ENCODE measurements around the gene APMAP. TPM values are rescaled to one million over a fixed set of nuclear protein-coding genes. Genes with fewer than 3 reads are reported as not detected.

The APMAP gene
- total RNA-seq, 1 donor = 70.2 TPM

- no peak overlapping the region for H3K4me2 ChIP-seq (ENCODE audit: insufficient read depth, low read length)
- peaks cover 26% of the 10 kb centered on the region for H3K36me3 ChIP-seq (ENCODE audit: insufficient read depth, low read length)
- no peak overlapping the region for H3K4me3 ChIP-seq (ENCODE audit: insufficient read depth, low read length)
- H3K79me2 ChIP-seq (ENCODE audit: insufficient read depth, low read length) = peaks cover 49% of the 10 kb centered on the region
- no peak for DNase-seq (ENCODE audit: insufficient read length, low spot score, missing footprints)
- TF ChIP-seq CTCF (IDR thresholded peaks at IDR 0.05; ENCODE audit: extremely low read depth, low read depth, low read length) = no peak
- H3K4me1 ChIP-seq (ENCODE audit: insufficient read depth, low read length) = peaks cover 4% of the 10 kb centered on the region
- peak overlapping the region; percentile 13 for H3K27ac ChIP-seq (ENCODE audit: low read depth, low read length)
- H4K20me1 ChIP-seq (ENCODE audit: insufficient read depth, low read length) = peaks cover 33% of the 10 kb centered on the region
- no peaks in the 10 kb centered on the region for H3K9me3 ChIP-seq (ENCODE audit: low read depth, low read length)
- no peak overlapping the region for H2AFZ ChIP-seq (ENCODE audit: low read length)
- no peaks in the 10 kb centered on the region for H3K27me3 ChIP-seq (ENCODE audit: insufficient read depth, low read length)
Observed at GRCh38 chr20:24981282-24981681, 11.3 kb downstream of the APMAP start.

GRCh38 chr20:24980291-24981053, 12.1 kb downstream of the APMAP start:
- Histone ChIP-seq H3K4me2 (ENCODE audit: insufficient read depth, low read length) (no peak overlapping the region), H3K79me2 (ENCODE audit: insufficient read depth, low read length) (peaks cover 45% of the 10 kb centered on the region), H3K4me1 (ENCODE audit: insufficient read depth, low read length) (peaks cover 4% of the 10 kb centered on the region), H4K20me1 (ENCODE audit: insufficient read depth, low read length) (peaks cover 27% of the 10 kb centered on the region), H3K27me3 (ENCODE audit: insufficient read depth, low read length) (no peaks in the 10 kb centered on the region), H2AFZ (ENCODE audit: low read length) (no peak overlapping the region), H3K27ac (ENCODE audit: low read depth, low read length) (no peak overlapping the region), H3K9me3 (ENCODE audit: low read depth, low read length) (no peaks in the 10 kb centered on the region), H3K4me3 (ENCODE audit: insufficient read depth, low read length) (no peak overlapping the region), H3K36me3 (ENCODE audit: insufficient read depth, low read length) (peaks cover 29% of the 10 kb centered on the region)
- no peak for TF ChIP-seq CTCF (IDR thresholded peaks at IDR 0.05; ENCODE audit: extremely low read depth, low read depth, low read length)
- no peak for DNase-seq (ENCODE audit: insufficient read length, low spot score, missing footprints)

DNA sequence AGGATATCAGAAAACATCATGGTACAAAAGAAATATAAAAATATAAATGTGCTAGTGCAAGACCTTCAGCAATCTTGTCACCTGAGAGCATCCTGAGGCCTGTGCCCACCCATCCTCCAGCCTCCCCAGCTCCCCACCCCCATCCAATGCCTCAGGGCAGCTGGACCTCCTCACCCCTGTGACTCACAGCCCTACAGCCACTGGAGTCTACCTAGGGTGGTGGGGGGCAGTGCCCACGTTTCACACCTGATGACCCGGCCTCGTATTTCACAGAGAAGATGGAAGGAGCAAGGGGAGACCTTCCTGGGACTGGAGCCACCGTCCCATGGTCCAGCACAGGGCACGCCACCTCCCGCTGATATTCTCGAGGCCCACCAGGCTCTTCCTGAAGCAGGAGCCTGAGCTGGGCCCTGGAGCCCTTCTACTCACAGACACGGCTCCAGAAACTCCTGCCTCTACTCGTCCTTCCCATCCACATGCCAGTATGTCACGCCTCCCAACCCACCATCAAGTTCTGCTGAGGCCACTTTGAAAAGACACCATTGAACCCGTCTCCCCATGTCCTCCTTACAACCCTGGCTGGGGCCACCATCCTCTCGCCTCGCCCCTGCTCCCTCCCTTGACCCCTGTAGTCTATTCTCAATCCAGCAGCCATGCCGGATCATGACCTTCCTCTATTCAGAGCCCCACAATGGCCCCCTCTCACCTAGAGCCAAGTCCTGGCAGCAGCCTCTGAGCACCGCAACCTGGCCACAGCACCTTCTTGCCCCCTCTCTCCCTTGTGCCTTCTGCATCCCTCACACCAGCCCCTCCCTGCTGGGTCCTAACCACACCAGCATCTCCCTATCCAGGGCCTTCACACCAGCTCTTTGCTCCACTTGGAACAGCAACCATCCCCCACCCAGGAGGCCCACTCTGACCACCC, 13.3 kb downstream of the APMAP start:
- Histone ChIP-seq H3K4me2 (ENCODE audit: insufficient read depth, low read length) (no peak overlapping the region), H3K36me3 (ENCODE audit: insufficient read depth, low read length) (peaks cover 29% of the 10 kb centered on the region), H3K4me1 (ENCODE audit: insufficient read depth, low read length) (peaks cover 4% of the 10 kb centered on the region), H3K27ac (ENCODE audit: low read depth, low read length) (no peak overlapping the region), H3K9me3 (ENCODE audit: low read depth, low read length) (no peaks in the 10 kb centered on the region), H2AFZ (ENCODE audit: low read length) (no peak overlapping the region), H3K4me3 (ENCODE audit: insufficient read depth, low read length) (no peak overlapping the region), H3K27me3 (ENCODE audit: insufficient read depth, low read length) (no peaks in the 10 kb centered on the region), H3K79me2 (ENCODE audit: insufficient read depth, low read length) (peaks cover 36% of the 10 kb centered on the region), H4K20me1 (ENCODE audit: insufficient read depth, low read length) (peaks cover 21% of the 10 kb centered on the region)
- TF ChIP-seq CTCF (IDR thresholded peaks at IDR 0.05; ENCODE audit: extremely low read depth, low read depth, low read length) = no peak
- DNase-seq (ENCODE audit: insufficient read length, low spot score, missing footprints) = no peak

DNA sequence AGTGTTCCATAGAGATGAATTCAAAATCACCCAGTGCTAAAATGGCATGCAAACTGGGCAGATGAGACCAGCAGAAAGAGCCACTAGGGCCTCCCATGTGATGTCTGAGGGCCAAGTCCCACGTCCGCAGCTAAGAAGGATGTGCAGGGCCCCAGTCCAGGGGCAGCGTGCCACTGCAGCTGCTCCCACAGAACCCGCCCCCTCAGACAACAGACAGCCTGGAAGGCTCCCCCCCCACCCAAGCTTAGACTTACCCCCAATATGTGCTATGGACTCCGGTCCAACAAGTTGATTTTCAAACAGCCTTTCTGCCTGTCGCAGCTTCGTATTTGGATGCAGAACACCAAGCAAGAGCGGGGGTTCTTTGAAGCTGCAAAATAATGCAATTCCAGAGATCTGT, 14.0 kb downstream of the APMAP start:
- H3K4me3 ChIP-seq (ENCODE audit: insufficient read depth, low read length) = no peak overlapping the region
- no peaks in the 10 kb centered on the region for H3K9me3 ChIP-seq (ENCODE audit: low read depth, low read length)
- no peak for DNase-seq (ENCODE audit: insufficient read length, low spot score, missing footprints)
- peaks cover 31% of the 10 kb centered on the region for H3K79me2 ChIP-seq (ENCODE audit: insufficient read depth, low read length)
- no peak overlapping the region for H2AFZ ChIP-seq (ENCODE audit: low read length)
- peaks cover 29% of the 10 kb centered on the region for H3K36me3 ChIP-seq (ENCODE audit: insufficient read depth, low read length)
- H3K27me3 ChIP-seq (ENCODE audit: insufficient read depth, low read length) = no peaks in the 10 kb centered on the region
- no peak overlapping the region for H3K4me2 ChIP-seq (ENCODE audit: insufficient read depth, low read length)
- no peak for TF ChIP-seq CTCF (IDR thresholded peaks at IDR 0.05; ENCODE audit: extremely low read depth, low read depth, low read length)
- H3K4me1 ChIP-seq (ENCODE audit: insufficient read depth, low read length) = peaks cover 4% of the 10 kb centered on the region
- H4K20me1 ChIP-seq (ENCODE audit: insufficient read depth, low read length) = peaks cover 17% of the 10 kb centered on the region
- H3K27ac ChIP-seq (ENCODE audit: low read depth, low read length) = no peak overlapping the region

Measured in osteoblast (primary cell).